ENCODE data around the gene PDGFA. TPM values are rescaled to one million over a fixed set of nuclear protein-coding genes. Genes with fewer than 3 reads are reported as not detected.

PDGFA gene
- total RNA-seq, 1 donor from 2014 or later: 10.6 TPM

DNA sequence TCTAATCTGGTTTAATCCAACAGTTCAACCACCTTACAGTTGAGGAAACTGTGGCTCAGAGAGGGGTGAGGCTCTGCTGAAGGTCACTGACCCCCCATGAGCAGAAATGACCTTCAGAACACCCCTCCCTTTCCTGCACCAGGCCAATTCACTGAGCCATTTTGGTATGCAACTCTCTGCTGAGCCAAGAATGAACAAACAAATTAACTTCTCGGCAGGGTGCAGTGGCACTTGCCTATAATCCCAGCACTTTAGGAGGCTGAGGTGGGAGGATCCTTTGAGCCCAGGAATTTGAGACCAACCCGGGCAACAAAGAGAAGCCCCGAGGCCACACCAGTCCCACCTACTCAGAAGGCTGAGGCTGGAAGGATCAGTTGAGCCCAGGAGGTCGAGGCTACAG, 29.8 kb downstream of the PDGFA start:
- no peaks in the 10 kb centered on the region for H3K4me1 Mint-ChIP-seq (ENCODE audit: low read depth)
- peaks cover 14% of the 10 kb centered on the region for H3K27me3 Mint-ChIP-seq (ENCODE audit: low read depth)
- no peak overlapping the region for H3K27ac Mint-ChIP-seq
- DNase-seq (ENCODE audit: low spot score): no peak
- intact Hi-C loops (cut with micrococcal nuclease): no loop called here
- H3K9me3 Mint-ChIP-seq: no peaks in the 10 kb centered on the region
- no peaks in the 10 kb centered on the region for H3K36me3 Mint-ChIP-seq (ENCODE audit: low read depth)
- H3K4me3 Mint-ChIP-seq (ENCODE audit: low read depth): no peak overlapping the region

DNA sequence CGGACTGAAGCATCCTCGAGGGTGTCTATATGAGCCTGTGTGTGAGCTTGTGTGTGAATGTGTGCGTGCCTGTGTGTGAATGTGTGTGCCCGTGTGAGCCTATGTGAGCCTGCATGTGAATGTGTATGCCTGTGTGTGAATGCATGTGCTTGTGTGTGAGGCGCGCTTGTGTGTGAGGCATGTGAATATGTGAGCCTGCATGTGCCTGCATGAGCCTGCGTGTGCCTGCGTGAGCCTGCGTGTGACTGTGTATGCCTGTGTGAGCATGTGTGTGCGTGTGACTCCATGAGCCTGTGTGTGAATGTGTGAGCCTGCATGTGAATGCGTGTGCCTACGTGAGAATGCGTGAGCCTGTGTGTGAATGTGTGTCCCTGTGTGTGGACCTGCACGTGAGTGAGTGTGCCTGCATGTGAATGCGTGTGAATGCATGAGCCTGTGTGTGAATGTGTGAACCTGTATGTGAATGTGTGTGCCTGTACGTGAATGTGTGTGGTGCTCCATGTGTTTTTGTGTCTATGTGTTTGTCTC, 33.4 kb downstream of the PDGFA start:
- no peaks in the 10 kb centered on the region for H3K4me1 Mint-ChIP-seq (ENCODE audit: low read depth)

DNA sequence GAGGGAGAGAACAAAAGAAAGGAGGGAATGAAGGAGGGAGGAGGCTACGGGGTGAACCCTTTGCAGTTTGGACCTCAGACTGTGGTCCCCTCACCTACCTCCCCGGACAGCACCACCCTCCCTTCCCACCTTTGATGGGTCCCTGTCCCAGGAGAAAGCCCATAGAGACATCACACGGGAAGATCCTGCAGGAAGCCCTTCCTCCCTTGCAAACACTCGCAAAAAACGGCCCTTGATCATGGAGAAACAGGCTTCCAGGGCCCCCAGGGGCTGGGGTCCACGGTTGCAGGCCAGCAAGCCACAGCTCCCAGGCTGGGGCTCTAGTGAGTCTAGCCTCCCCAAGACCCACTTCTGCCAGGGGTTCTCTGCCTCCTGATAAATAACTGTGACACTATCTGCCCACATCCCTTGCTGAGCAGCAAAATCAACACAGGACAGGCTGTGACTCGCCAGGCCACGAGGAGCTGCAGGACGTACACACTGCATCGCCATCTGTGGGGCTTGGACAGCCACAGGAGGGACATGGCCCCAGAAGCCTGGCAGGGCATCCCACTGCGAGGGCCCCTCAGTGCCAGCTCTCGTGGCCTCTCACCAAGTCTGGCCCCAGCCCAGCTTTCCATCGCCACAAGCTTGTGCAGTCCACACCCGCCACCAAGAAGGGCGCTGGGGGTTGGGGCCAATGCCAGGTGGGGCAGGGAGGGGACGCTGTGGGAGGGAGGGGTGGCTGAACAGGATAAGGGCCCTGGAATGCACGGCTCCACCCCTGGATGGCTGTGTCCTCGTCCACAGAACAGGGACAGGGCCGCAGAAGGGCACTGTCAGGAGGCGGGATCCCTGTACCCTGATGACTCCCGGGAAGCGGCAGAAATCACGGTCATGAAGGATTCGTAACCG, 34.2 kb downstream of the PDGFA start:
- Mint-ChIP-seq H3K4me1 (ENCODE audit: low read depth) (no peaks in the 10 kb centered on the region), H3K36me3 (ENCODE audit: low read depth) (no peaks in the 10 kb centered on the region), H3K27me3 (ENCODE audit: low read depth) (peaks cover 14% of the 10 kb centered on the region), H3K27ac (no peak overlapping the region), H3K9me3 (peaks cover 9% of the 10 kb centered on the region), H3K4me3 (ENCODE audit: low read depth) (no peak overlapping the region)
- DNase-seq (ENCODE audit: low spot score): no peak
- intact Hi-C loops (cut with micrococcal nuclease): no loop called here

More for the DNA sequence above, 33.4 kb downstream of the PDGFA start:
- H3K36me3 Mint-ChIP-seq (ENCODE audit: low read depth): no peaks in the 10 kb centered on the region
- no peak for DNase-seq (ENCODE audit: low spot score)
- intact Hi-C loops (cut with micrococcal nuclease): no loop called here
- H3K27ac Mint-ChIP-seq: no peak overlapping the region
- peaks cover 14% of the 10 kb centered on the region for H3K27me3 Mint-ChIP-seq (ENCODE audit: low read depth)
- peaks cover 9% of the 10 kb centered on the region for H3K9me3 Mint-ChIP-seq
- H3K4me3 Mint-ChIP-seq (ENCODE audit: low read depth): no peak overlapping the region

DNA sequence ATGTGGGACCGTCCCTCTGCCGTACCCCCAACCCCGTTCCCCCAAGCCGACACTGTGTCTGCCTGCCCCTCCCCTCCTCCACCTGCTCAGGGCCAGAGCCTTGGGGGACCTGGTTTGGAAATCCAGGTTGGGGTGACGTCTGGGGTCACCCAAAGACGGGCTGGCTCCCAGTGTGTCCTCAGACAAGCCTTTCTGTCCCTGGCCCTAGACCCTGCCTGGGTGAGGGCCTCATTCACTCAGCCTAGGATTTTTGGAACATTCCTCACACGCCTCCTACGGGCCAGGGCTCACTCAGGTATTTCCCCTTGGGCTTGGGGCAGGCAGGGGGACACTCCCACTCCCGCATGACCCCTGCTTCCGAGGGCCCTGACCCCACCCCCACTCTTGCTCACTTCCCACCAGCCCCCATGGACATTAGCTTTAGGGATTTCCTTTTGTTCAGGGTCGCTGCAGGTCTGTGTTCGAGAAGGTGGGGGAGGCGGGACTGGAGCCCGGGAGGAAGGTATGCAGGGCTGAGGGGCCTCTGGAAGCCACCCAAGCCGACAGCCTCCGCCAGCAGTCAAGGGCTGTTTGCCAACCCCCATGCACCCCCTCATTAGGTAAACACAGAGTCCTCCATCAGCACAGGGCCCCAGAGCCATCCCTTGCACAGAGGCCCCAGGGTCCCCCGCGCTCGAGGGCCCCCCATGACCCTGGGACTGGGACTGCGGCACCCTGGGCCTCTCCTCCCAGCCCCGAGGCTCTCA, 35.1 kb downstream of the PDGFA start:
- H3K27me3 Mint-ChIP-seq (ENCODE audit: low read depth): peaks cover 13% of the 10 kb centered on the region
- intact Hi-C loops (cut with micrococcal nuclease): no loop called here
- DNase-seq (ENCODE audit: low spot score): no peak
- H3K4me3 Mint-ChIP-seq (ENCODE audit: low read depth): no peak overlapping the region
- H3K36me3 Mint-ChIP-seq (ENCODE audit: low read depth): no peaks in the 10 kb centered on the region
- H3K9me3 Mint-ChIP-seq: peaks cover 9% of the 10 kb centered on the region
- no peaks in the 10 kb centered on the region for H3K4me1 Mint-ChIP-seq (ENCODE audit: low read depth)
- no peak overlapping the region for H3K27ac Mint-ChIP-seq

DNA sequence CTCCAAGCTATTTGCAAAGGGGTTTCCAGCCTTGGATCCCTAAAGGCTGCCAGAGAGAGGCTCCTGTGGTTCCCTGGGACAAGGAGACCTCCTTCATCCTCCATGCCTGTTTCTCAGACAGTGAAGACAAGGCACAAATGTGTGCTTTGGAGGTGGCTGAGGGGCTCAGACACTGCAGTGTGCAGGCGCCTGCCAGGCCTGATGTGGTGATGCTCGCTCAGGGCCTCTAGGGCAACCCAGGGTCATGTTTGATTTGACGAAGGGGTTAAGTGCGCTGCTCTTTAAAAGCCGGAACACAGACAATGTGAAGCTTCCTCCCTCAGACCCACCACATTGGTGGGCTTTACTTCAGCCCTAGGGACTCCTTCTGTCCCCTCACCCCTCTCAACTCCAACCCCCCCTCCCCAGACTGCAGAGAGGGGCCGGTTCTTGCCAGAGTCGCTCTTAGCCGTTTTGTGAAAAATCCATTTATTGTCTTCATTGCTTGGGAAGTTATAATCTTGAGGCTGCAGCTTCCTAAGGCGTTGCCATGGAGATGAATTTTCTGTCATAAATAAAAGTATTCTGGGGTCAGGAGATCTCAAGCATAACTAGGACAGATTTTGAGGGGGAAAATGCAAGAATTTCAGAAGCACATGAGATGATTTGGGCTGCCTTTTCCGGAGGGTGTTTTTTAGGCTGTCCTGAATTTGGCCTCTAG, 35.8 kb downstream of the PDGFA start:
- no peak overlapping the region for H3K4me3 Mint-ChIP-seq (ENCODE audit: low read depth)

DNA sequence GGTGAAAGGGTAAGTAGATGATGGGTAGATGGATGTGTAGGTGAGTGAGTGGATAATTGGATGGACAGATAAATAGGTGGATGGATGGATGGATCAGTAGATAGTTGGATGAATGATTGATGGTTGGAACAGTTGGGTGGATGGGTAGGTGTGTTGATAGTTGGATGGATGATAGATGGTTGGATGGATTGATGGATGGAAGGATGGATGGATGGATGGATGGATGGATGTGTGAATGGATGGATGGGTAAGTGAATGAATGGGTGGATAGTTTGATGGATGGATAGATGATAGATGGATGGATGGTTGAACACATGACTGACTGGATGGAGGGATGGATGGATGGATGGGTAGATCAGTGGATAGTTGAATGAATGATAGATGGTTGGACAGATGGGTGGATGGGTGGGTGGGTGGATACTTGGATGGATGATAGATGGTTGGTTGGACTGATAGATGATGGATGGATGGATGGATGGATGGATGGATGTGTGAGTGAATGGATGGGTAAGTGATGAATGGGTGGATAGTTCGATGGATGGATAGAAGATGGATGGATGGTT, 37.0 kb downstream of the PDGFA start:
- H3K27ac Mint-ChIP-seq: no peak overlapping the region
- H3K4me3 Mint-ChIP-seq (ENCODE audit: low read depth): no peak overlapping the region
- no peak for DNase-seq (ENCODE audit: low spot score)
- intact Hi-C loops (cut with micrococcal nuclease): no loop called here
- H3K4me1 Mint-ChIP-seq (ENCODE audit: low read depth): no peaks in the 10 kb centered on the region
- H3K27me3 Mint-ChIP-seq (ENCODE audit: low read depth): peaks cover 7% of the 10 kb centered on the region
- no peaks in the 10 kb centered on the region for H3K36me3 Mint-ChIP-seq (ENCODE audit: low read depth)
- H3K9me3 Mint-ChIP-seq: peaks cover 9% of the 10 kb centered on the region

More for the DNA sequence above, 35.8 kb downstream of the PDGFA start:
- no peak for DNase-seq (ENCODE audit: low spot score)
- Mint-ChIP-seq H3K27me3 (ENCODE audit: low read depth) (peaks cover 8% of the 10 kb centered on the region), H3K9me3 (peaks cover 9% of the 10 kb centered on the region), H3K36me3 (ENCODE audit: low read depth) (no peaks in the 10 kb centered on the region), H3K27ac (no peak overlapping the region), H3K4me1 (ENCODE audit: low read depth) (no peaks in the 10 kb centered on the region)
- intact Hi-C loops (cut with micrococcal nuclease): no loop called here

DNA sequence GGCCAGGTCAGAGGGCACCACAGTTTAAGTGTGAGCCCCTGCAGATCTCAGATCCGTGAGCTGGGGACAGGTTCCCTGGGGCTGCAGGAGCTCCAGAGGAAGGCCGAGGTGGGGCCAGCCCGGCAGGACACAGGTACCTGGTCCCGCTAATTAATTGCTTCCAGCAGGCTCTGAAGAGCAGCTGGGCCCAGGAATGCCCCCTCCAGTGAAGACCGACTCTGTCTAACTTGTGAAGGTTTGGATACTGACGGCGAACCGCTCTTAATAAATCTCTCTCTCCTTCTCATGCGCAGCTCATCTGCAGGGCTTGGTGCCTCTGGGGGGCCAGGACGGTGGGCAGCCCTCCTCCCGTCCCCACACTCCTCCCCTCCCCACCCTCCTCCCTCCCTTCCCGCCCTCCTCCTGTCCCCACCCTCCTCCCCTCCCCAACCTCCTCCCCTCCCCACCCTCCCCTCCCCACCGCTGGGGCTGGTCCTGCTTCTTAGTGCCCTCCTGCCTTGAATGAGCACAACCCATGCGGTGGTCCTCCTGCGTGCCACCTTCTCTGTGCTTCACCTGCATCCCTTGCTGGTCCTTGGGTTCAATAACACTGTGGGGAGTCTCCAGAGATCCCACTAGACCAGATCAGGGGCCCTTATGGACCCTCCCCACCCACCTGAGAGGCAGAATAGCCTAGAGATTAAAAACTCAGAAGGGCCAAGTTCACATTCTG, 38.3 kb downstream of the PDGFA start:
- no peaks in the 10 kb centered on the region for H3K4me1 Mint-ChIP-seq (ENCODE audit: low read depth)
- H3K4me3 Mint-ChIP-seq (ENCODE audit: low read depth): no peak overlapping the region
- intact Hi-C loops (cut with micrococcal nuclease): no loop called here
- H3K27me3 Mint-ChIP-seq (ENCODE audit: low read depth): peaks cover 2% of the 10 kb centered on the region
- no peaks in the 10 kb centered on the region for H3K36me3 Mint-ChIP-seq (ENCODE audit: low read depth)
- no peak for DNase-seq (ENCODE audit: low spot score)
- H3K9me3 Mint-ChIP-seq: peaks cover 9% of the 10 kb centered on the region
- H3K27ac Mint-ChIP-seq: no peak overlapping the region

DNA sequence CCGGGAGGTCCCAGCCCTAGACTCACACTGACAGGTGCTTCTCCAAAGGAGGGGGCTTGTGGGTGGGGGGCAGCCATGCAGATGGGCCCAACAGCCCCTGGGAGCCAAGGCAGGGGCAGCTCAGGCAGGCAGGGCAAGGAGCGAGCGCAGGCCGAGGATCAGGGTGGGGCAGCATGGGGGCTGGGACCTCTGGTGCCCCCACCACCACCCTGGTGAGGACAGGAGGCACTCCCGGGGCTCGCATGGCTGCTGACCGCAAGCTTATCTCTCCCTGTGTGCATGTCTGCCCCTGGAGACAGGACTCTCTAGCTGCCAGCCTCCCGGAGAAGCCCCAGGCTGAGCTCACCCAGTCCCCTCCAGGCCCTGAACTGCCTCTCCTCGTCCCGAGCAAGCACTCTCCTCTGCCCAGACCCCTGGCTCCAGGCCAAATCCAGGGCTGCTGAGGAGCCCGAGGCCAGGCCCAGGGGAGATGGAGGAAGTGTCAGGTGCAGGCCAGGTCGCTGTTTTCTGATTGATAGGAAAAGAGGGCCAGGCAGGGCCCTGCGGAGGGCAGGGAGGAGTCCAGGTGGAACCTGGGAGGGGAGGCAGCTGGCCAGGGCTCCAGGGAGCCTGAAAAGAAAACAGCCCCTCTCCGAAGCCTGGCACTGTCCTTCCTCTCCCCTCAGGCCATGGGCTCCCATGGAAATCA, 39.0 kb downstream of the PDGFA start:
- H3K4me1 Mint-ChIP-seq (ENCODE audit: low read depth): no peaks in the 10 kb centered on the region
- no peak overlapping the region for H3K4me3 Mint-ChIP-seq (ENCODE audit: low read depth)
- H3K36me3 Mint-ChIP-seq (ENCODE audit: low read depth): no peaks in the 10 kb centered on the region
- intact Hi-C loops (cut with micrococcal nuclease): no loop called here
- peaks cover 9% of the 10 kb centered on the region for H3K9me3 Mint-ChIP-seq
- no peaks in the 10 kb centered on the region for H3K27me3 Mint-ChIP-seq (ENCODE audit: low read depth)
- H3K27ac Mint-ChIP-seq: no peak overlapping the region
- no peak for DNase-seq (ENCODE audit: low spot score)

DNA sequence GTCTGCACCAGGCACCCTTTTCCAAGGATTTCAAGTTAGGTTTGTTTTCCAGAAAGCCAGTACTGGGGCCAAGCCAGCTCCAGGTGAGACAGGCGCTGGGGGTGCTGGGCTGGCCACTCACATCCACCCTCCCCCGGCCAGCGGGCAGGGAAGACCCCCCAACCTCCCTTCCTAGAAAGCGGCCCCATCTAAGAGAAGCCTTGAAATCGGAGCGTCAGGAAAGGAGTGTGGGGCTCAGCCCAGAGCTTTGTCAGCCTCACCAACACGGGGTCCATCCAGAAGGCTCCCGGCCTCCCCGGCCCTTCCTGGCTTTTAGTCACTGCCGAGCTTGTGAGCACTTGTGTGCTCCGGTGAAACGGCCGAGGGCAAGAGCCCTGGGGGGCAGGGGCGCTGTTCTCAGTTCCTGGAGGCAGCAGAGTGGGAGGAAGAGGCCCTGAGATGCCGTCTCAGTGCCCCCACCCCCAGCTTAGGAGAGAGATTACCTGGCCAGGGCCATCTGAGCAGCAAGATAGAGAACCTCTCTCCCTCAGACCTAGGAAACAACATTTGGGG, 39.6 kb downstream of the PDGFA start:
- Mint-ChIP-seq H3K9me3 (peaks cover 9% of the 10 kb centered on the region), H3K4me3 (ENCODE audit: low read depth) (no peak overlapping the region), H3K27me3 (ENCODE audit: low read depth) (no peaks in the 10 kb centered on the region), H3K4me1 (ENCODE audit: low read depth) (no peaks in the 10 kb centered on the region), H3K36me3 (ENCODE audit: low read depth) (no peaks in the 10 kb centered on the region), H3K27ac (no peak overlapping the region)
- DNase-seq (ENCODE audit: low spot score): no peak
- intact Hi-C loops (cut with micrococcal nuclease): no loop called here

DNA sequence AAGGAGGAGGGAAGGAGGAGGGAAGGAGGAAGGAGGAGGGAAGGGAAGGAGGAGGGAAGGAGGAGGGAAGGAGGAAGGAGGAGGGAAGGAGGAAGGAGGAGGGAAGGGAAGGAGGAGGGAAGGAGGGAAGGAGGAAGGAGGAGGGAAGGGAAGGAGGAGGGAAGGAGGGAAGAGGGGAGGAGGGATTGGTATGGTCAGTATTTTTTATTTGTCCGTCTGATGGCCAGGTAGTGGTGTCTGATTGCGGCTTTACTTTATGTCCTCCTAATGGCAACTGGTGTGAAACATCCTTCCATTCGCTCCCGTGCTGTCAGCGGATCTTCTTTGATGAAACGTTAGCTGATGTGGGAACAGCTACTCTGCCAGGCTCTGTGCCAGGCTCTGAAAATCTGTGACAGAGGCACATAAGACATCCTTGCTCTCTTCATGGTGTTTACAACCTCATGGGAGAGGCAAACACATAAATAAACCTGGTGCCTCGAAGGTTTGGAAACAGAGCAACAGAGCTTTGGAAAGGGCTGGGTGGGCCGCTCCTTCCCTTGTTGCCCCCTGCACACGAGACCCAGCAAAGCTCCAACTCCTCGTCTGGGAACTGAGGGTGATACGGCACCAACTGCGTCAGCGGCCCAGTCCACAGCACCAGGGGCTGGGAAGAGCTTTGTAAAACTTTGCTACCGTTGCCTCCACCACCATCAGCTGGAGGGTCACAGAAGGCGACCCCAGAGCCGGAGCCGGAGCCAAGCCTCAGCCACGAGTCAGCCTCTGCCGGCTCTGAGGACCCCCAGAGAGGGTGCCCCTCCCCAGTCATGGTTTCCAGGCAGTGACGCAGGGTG, 40.3 kb downstream of the PDGFA start:
- intact Hi-C loops (cut with micrococcal nuclease): no loop called here
- Mint-ChIP-seq H3K27ac (no peak overlapping the region), H3K9me3 (peaks cover 9% of the 10 kb centered on the region), H3K4me3 (ENCODE audit: low read depth) (no peak overlapping the region), H3K36me3 (ENCODE audit: low read depth) (no peaks in the 10 kb centered on the region), H3K4me1 (ENCODE audit: low read depth) (no peaks in the 10 kb centered on the region), H3K27me3 (ENCODE audit: low read depth) (no peaks in the 10 kb centered on the region)
- no peak for DNase-seq (ENCODE audit: low spot score)

Measured in activated T-helper 2 cell treated with anti-CD3 and anti-CD28 coated beads, Interferon-gamma antibody, Interleukin-2, Interleukin-4, amounts not matched to agents 10 μg/mL and 5 μg/mL and 100 μg/mL, durations not matched to agents 14 hours and 24 hours and 36 hours (primary cell).